ENCODE results near the gene PPP4C.

PPP4C gene

GRCh38 chr16:30083216-30084055 lies 7.6 kb downstream of the PPP4C start:
- no peak for DNase-seq

GRCh38 chr16:30084096-30084815 lies 8.5 kb downstream of the PPP4C start:
- no peak for DNase-seq

GRCh38 chr16:30084816-30085159 lies 9.0 kb downstream of the PPP4C start:
- DNase-seq: peak in 1 of 3 donors; percentile 53

GRCh38 chr16:30085247-30085646 lies 9.5 kb downstream of the PPP4C start:
- no peak for DNase-seq

GRCh38 chr16:30085820-30086219 lies 10.0 kb downstream of the PPP4C start:
- DNase-seq: no peak

DNA sequence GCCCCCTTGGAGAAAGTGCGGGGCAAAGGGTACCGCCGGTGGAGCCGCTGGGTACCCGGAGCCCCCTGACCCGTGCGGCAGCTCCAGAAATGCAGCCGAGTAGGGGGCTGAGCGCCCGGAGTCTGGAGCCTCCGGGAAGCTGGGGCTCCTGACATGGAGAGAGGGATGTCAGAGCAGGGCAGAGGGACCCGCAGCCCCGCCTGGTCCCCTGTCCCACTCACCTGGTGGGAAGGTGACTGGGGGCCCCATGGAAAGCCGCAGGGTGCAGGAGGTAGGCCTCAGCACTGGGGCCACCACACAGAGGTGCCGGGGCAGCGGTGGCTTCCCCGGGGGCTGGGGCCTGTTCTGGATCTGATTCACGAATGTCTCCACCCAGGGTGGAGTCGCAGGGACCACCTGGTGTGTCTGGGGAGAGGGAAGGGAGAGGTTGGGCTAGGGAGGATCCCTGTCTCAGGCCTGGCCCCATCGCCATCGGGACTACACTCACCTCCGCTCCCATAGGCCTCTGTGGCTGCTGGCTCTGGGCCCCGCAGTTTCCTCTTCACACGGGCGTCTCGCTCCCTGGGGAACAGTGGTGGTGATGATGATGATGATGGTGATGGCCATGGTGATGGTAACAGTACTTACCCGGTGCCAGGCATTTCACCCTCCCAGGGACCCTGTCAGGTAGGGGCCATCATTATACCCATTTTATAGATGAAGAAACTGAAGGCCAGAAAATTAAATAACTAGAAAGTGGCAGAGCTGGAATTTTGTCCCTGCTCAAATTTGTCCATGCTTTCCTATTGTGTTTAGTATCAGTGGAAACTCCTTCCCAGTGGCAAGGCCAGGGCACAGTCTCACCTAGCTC lies 10.7 kb downstream of the PPP4C start:
- DNase-seq: no peak

DNA sequence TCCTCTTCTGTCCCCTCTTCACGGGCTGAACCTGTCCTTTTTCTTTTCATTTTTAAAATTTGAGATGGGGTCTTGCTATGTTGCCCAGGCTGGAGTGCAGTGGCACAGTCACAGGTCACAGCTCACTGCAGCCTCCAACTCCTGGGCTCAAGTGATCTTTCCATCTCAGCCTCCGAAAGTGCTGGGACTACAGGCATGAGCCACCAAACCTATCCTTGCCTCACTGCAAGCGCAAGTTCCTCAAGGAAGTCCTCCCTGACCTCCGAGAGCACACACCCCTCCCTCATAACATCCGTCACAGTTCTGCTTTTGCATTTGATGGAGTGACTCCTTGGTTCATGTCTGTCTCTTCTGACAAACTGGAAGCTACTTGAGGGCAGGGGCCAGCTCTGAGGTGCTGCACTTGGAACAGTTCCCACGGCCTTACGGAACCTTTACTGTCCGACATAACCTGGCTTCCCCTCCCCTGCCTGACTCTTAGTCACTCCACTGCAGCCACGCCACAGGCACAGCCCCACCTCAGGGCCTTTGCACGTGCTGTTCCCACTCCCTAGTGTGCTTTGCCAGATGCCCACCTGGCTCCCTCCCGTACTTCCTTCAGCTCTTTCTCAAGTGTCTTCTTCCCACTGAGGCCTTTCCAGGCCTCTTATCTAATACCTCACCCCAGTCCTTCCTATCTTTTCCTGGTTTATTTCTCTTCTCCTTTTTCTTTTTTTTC lies 11.5 kb downstream of the PPP4C start:
- DNase-seq: peak; percentile 83 to 88 (median 86)

DNA sequence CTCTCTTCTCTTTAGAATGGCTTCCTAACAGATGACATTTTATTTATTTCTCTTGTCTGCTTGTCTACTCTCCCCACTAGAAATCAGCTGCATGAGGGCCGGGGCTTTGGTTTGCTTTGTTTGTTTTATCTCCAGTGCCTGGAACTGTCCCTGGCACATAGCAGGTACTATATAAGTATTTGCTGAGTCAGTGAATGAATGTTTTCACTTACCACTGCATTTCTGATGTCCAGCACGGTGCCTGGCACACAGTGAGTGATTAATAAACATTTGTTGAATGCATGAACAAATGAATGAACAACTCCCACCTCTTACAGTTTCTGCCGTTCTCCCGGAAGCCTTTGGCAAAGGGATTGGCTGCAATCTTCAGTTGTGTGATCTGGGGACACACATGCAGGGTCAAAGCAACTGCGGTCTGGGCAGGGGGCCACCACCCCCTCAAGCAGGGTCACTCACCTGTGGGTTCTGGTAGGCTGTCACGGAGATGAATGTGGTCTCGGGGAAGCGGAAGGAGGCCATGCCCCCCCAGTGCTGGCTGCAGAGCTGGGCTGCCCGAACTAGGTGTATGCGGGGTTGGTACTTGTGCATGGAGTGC lies 12.5 kb downstream of the PPP4C start:
- no peak for DNase-seq

DNA sequence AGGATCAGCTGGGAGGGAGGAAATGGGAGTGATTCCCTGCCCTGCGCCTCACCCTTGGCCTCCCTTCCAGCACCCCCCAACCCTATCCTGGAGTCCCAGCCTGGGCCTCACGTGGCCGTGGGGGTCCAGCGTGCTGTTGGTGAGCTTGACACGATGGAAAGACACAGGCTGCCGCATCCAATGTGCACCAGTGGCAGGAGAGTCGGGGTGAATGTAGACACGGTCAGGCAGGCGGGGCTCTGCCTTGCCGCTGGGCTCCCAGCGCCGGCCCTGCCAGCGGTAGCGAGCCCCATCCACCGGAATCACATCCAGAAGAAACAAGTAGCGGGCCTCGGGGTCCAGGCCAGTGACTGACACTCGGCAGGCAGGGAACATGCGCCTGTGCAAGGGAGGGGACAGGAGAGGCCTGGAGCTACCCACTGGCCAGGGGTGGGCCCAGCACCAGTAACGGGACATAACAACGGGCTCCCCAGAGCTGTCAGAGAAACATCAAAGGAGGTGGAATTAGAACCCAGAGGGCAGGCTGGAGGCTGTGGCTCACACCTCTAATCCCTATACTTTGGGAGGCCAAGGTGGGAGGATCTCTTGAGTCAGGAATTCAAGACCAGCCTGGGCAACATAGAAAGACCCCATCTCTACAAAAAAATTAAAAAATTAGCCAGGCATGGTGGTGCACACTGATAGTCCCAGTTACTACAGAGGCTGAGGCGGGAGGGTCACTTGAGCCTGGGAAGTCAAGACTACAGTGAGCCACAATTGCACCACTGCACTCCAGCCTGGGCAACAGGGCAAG lies 13.2 kb downstream of the PPP4C start:
- no peak for DNase-seq

- DNase-seq: no peak
These were observed 15.0 kb downstream of the PPP4C start for GRCh38 chr16:30090610-30091331.

DNA sequence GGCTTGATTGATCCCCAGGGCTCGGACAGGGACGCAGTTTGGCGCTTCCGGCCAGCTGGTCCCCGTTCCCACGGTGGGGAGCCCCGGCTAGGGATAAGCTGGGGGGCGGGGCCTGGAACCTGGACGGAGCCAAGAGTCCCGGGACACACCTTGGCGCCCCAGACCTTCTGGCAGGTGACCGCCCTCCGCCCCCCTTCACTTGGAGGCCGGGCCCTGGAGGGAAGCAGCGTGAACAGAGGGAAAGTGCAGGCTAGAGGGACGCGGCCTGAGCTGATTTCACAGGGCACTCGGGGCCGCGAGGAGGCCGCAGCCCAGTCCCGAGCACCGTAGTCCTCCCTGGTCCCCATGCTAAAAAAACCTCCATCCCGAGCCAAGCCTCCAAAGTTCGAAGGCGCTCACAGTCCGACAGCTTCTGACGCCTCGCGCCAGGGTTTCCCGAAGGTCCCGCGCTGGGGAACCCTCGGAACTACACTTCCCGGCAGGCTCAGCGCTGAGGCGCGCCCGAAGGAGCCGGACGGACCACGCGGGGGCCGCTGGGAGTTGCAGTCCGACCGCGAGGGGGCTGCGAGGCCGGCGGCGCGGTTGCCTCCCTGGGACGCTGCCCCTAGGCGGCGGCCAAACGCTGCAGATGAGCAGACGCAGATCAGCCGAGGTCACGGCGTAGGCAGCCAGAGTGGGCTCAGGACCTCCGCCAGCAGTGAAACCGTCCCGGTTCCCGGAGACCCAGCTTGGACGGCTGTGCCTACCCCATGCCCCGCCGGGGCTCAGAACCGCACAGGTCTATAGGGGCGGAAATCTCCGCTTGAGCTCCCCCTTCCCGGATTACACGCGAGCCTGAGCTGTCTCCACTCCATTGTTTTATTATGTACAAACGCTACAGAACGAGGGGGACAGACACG lies 15.9 kb downstream of the PPP4C start, which contains the start of gene TBX6:
Gene TBX6 (minus strand): TSS at position 451 of the 899 bp plus-strand sequence. CDS start 731 bp downstream, outside the sequence.
- peak; percentile 95 to 98 (median 98) for DNase-seq

DNA sequence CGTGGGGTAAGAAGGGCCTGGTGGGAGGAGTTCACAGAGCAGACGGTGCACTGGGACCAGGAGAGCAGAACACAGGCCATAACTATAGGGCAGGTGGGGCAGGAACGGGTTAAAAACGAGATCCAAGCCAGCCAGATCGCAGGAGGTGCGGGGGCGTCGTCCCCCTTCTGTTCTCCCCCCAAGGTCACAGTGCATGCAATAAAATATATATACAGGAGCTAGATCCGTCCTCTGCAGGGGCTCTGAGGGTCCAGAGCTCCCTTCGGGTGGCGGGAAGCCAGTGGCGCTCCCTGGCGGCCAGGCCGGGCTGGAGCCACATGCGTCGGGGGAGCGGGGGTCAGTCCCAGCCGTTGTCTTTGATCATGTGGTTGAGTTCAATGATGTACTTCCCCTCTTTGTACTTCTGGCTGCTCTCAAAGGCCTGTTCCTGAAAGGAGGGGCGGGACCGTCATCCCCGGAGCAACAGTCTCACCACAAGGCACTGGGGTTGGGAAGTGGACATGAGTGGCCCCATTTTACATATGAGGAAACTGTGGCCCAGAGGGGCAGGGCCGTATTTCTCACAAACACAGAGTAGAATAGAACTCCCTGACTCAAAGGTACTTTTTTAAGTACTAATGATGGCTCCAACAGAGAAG lies 16.7 kb downstream of the PPP4C start:
- peak; percentile 96 to 98 (median 97) for DNase-seq

DNA sequence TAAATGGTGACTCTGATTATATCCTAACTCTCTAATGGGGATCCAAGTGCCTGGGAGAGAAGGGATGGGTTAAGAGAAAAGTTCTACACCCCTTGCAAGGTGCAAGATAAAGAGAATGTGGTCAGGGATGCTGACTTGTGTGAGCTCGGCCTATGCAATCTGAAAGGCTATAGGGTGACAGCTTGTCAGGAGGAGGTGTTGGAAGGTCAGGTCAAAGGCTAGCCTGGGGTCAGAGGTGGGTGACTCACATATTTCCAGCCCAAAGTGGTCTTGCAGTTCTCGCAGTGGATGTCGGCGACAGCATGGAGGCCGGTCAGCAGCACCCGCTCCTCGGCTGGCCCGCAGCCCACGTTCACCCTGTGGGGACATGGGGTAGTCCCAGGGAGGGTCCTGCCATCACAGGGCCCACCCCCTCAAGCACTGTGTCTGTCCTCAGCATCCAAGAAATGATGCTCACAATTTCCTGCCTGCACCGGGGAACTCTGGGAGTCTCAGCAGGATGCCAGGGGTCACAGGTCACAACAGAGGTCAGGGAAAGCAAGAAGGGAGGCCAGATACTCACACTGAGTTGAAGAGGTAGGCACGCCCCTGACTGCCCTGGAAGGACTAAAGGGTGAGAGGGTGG lies 18.9 kb downstream of the PPP4C start:
- DNase-seq: no peak

- DNase-seq: no peak
These were observed 19.6 kb downstream of the PPP4C start for GRCh38 chr16:30095166-30096078.

- peak; percentile 78 to 94 (median 79) for DNase-seq
These were observed 20.5 kb downstream of the PPP4C start, which contains the start of gene YPEL3 for GRCh38 chr16:30096105-30096861. TSS of gene YPEL3 (minus strand) at chr16:30096213. CDS start at chr16:30095482, 731 bp downstream.

- peak in 2 of 3 donors; percentile 21 to 39 for DNase-seq
These were observed 21.2 kb downstream of the PPP4C start for GRCh38 chr16:30096862-30097563.

All from suppressor macrophage treated with lipopolysaccharide for 1 hour (primary cell).